Measurements from ENCODE around the gene SAT2. TPM values are rescaled to one million over a fixed set of nuclear protein-coding genes. Genes with fewer than 3 reads are reported as not detected.
A peak's percentile ranks its signal among the peaks of the same experiment; 100 is the strongest.

The SAT2 gene
- polyA plus RNA-seq, 1 donor (not counting 4 experiments of a cell fraction or from before 2014, with no cell fraction given) = 23.5 TPM

DNA sequence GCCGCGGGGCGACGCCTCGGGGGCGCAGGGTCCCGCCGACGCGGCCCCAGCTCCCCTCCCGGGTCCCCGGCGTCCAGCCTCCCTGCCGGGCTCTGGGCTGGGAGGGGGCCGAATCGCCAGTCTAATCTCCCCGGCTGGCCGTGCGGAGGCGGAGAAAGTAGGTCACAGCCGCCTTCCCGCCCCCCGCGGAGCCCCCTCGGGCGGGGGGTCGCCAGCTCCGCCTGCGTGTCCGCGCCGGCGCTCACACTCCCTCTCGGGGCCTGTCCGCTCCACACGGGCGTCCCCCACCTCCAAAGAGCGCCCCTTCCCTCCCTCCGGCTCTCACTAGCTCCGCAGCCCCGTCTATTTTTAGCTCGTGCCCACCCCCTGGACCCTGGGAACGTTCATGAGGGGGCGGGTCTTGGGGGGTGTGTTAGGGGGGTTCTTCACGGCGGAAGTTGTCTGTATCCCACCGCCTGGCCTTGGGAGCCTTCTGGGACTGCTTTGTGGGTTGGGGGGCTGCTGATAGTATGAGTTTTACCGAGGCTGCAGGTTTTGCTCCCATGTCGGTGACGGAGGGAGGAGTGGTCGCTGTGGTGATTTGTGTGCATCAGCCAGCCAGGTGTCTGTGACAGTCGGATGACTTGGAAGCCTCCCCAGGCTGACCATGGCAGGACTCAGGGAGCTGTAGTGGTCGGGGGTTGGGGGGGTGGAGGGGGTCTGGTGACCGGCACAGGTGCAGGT lies 24.2 kb upstream of the SAT2 start:
- Histone ChIP-seq H3K79me2 (ENCODE audit: control insufficient read depth, insufficient read depth, low read length) (no peaks in the 10 kb centered on the region), H3K4me3 (ENCODE audit: control insufficient read depth in 2 of 3, extremely low read depth in 1 of 3, insufficient read depth in 2 of 3, low read depth in 1 of 3, low read length in 3 of 3) (no peak overlapping the region), H3K4me1 (ENCODE audit: control insufficient read depth, extremely low read depth, insufficient read depth, low read length) (peaks cover 4% of the 10 kb centered on the region), H3K36me3 (ENCODE audit: control insufficient read depth in 2 of 2, extremely low read depth in 1 of 2, insufficient read depth in 2 of 2, low read length in 2 of 2) (no peaks in the 10 kb centered on the region), H3K27ac (ENCODE audit: control insufficient read depth, insufficient read depth, low read length) (no peak overlapping the region), H3K9me1 (ENCODE audit: control insufficient read depth, extremely low read depth, insufficient read depth, low read length) (no peaks in the 10 kb centered on the region), H3K9ac (ENCODE audit: control insufficient read depth, extremely low read depth, insufficient read depth, low read length) (no peak overlapping the region), H3K4me2 (ENCODE audit: control insufficient read depth, extremely low read depth, insufficient read depth, low read depth, low read length) (no peak overlapping the region), H2AFZ (ENCODE audit: control insufficient read depth, low read length) (no peak overlapping the region), H3K27me3 (ENCODE audit: control insufficient read depth, extremely low read depth, insufficient read depth, low read length) (peaks cover 45% of the 10 kb centered on the region), H3K9me3 (ENCODE audit: control insufficient read depth, low read depth, low read length) (no peaks in the 10 kb centered on the region), H4K20me1 (ENCODE audit: control insufficient read depth, extremely low read depth, insufficient read depth, low read length) (no peaks in the 10 kb centered on the region)
- DNase-seq (ENCODE audit: low read depth, low spot score) (no peak), FAIRE-seq (no peak)
- TF ChIP-seq, protein P1, sequence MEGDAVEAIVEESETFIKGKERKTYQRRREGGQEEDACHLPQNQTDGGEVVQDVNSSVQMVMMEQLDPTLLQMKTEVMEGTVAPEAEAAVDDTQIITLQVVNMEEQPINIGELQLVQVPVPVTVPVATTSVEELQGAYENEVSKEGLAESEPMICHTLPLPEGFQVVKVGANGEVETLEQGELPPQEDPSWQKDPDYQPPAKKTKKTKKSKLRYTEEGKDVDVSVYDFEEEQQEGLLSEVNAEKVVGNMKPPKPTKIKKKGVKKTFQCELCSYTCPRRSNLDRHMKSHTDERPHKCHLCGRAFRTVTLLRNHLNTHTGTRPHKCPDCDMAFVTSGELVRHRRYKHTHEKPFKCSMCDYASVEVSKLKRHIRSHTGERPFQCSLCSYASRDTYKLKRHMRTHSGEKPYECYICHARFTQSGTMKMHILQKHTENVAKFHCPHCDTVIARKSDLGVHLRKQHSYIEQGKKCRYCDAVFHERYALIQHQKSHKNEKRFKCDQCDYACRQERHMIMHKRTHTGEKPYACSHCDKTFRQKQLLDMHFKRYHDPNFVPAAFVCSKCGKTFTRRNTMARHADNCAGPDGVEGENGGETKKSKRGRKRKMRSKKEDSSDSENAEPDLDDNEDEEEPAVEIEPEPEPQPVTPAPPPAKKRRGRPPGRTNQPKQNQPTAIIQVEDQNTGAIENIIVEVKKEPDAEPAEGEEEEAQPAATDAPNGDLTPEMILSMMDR (optimal IDR thresholded peaks at IDR 0.05 in 1 of 3, IDR thresholded peaks at IDR 0.05 in 1 of 3, conservative IDR thresholded peaks at IDR 0.05 in 1 of 3; ENCODE audit: extremely low read depth in 1 of 3, insufficient read depth in 2 of 3, low read length in 3 of 3) = no peak
- no peak for TF ChIP-seq EZH2 (IDR thresholded peaks at IDR 0.05; ENCODE audit: low read length)
- dilution Hi-C loops (cut with MboI; ENCODE audit: extremely low pct_ligation_motif_present, low sequenced_read_pairs) = no loop called here

DNA sequence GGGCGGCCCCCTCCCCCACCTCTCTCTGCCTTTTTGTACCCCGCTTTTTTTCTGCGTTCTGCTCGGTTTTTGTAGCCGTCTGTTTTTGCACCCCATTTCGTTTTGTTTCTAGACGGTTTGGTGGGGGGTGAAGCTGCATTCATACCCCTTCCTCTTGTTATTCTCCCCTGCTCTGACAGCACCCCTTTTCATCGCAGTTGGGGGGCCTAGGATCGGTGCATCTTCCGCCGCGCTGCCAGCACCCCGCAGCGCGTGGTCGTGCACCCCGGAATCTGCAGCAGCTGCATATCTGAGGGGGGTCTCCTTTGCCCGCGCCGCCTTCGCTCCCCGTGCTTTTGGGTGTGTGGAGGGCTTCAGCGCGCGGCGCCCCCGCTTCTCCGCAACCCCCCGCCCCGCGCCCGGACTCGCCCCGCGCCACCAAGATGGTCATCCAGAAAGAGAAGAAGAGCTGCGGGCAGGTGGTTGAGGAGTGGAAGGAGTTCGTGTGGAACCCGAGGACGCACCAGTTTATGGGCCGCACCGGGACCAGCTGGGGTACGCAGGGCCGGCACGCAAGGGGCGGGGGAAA lies 23.6 kb upstream of the SAT2 start:
- dilution Hi-C loops (cut with MboI; ENCODE audit: extremely low pct_ligation_motif_present, low sequenced_read_pairs) = no loop called here
- TF ChIP-seq EZH2 (IDR thresholded peaks at IDR 0.05; ENCODE audit: low read length) = peak; percentile 85
- TF ChIP-seq, protein P1 (optimal IDR thresholded peaks at IDR 0.05 in 1 of 3, IDR thresholded peaks at IDR 0.05 in 1 of 3, conservative IDR thresholded peaks at IDR 0.05 in 1 of 3; ENCODE audit: extremely low read depth in 1 of 3, insufficient read depth in 2 of 3, low read length in 3 of 3) = no peak
- Histone ChIP-seq H2AFZ (ENCODE audit: control insufficient read depth, low read length) (no peak overlapping the region), H3K4me2 (ENCODE audit: control insufficient read depth, extremely low read depth, insufficient read depth, low read depth, low read length) (peak overlapping the region; percentile 71), H3K27ac (ENCODE audit: control insufficient read depth, insufficient read depth, low read length) (no peak overlapping the region), H4K20me1 (ENCODE audit: control insufficient read depth, extremely low read depth, insufficient read depth, low read length) (no peaks in the 10 kb centered on the region), H3K36me3 (ENCODE audit: control insufficient read depth in 2 of 2, extremely low read depth in 1 of 2, insufficient read depth in 2 of 2, low read length in 2 of 2) (no peaks in the 10 kb centered on the region), H3K79me2 (ENCODE audit: control insufficient read depth, insufficient read depth, low read length) (no peaks in the 10 kb centered on the region), H3K4me3 (ENCODE audit: control insufficient read depth in 2 of 3, extremely low read depth in 1 of 3, insufficient read depth in 2 of 3, low read depth in 1 of 3, low read length in 3 of 3) (peak overlapping the region in 2 of 3 experiments; percentile 20 to 40), H3K4me1 (ENCODE audit: control insufficient read depth, extremely low read depth, insufficient read depth, low read length) (peaks cover 4% of the 10 kb centered on the region), H3K27me3 (ENCODE audit: control insufficient read depth, extremely low read depth, insufficient read depth, low read length) (peaks cover 45% of the 10 kb centered on the region), H3K9me3 (ENCODE audit: control insufficient read depth, low read depth, low read length) (no peaks in the 10 kb centered on the region), H3K9ac (ENCODE audit: control insufficient read depth, extremely low read depth, insufficient read depth, low read length) (no peak overlapping the region), H3K9me1 (ENCODE audit: control insufficient read depth, extremely low read depth, insufficient read depth, low read length) (no peaks in the 10 kb centered on the region)
- DNase-seq (ENCODE audit: low read depth, low spot score) (no peak), FAIRE-seq (no peak)

Measured in keratinocyte (primary cell).